Thyroid gland (tissue), 4 donors: ENCODE data around the gene WDR20.

Source experiments
- POLR2A ChIP-seq, 2 donors: fragments of 450-650 bp; IDR thresholded peaks; one replicate each; pipeline ENCODE4 v1.6.1; 2017; ENCODE audit warnings: antibody characterized with exemption in 2 of 2, mild to moderate bottlenecking in 2 of 2, moderate library complexity in 1 of 2
- TF ChIP-seq, protein P1 (sequence below), 6 experiments: fragments of 200-600 bp in 3 of 6; fragments of 450-650 bp in 3 of 6; sonication (generic) in 3 of 6; IDR thresholded peaks; one replicate each; pipeline ENCODE4 v1.5.1; 2016 to 2019; ENCODE audit warnings: antibody characterized with exemption in 6 of 6, mild to moderate bottlenecking in 2 of 6, inconsistent platforms in 1 of 6, moderate library complexity in 1 of 6

DNA sequence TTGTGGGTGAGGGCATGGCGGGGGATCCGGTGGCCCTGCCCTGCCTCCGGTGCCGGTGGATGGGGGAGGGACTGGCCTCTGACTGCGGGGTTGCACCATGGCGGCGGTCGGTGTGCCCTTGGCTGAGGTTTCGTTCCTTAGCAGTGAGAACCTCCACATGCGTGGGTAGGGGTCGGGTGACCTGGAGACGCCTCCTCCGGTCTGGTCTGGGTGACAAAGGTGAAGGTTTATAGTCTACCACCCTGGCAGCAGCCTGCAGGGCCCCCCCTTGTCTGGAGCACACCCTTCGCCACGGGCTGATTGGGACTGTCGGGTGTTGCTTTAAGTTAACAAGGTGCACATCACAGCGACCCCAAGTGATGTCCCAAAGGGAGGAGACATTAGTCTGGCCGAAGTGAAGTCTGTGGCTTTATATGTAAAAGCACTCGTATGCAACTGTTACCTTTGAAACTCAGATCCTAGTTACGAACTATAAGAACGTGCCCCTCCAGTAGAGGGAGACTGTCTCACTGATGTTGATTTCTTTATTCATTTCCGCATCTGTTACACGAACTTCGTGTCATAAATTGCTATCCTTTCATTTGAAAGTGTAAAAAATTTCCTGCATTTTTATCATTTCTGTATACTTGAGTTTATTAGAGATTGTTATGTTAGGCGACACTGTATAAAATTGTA lies 74.4 kb downstream of the WDR20 start:
- TF ChIP-seq, protein P1, sequence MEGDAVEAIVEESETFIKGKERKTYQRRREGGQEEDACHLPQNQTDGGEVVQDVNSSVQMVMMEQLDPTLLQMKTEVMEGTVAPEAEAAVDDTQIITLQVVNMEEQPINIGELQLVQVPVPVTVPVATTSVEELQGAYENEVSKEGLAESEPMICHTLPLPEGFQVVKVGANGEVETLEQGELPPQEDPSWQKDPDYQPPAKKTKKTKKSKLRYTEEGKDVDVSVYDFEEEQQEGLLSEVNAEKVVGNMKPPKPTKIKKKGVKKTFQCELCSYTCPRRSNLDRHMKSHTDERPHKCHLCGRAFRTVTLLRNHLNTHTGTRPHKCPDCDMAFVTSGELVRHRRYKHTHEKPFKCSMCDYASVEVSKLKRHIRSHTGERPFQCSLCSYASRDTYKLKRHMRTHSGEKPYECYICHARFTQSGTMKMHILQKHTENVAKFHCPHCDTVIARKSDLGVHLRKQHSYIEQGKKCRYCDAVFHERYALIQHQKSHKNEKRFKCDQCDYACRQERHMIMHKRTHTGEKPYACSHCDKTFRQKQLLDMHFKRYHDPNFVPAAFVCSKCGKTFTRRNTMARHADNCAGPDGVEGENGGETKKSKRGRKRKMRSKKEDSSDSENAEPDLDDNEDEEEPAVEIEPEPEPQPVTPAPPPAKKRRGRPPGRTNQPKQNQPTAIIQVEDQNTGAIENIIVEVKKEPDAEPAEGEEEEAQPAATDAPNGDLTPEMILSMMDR (IDR thresholded peaks at IDR 0.05) = no peak
- TF ChIP-seq POLR2A (IDR thresholded peaks at IDR 0.05) = no peak
